DLD1 (cell line): ENCODE data around the gene TJAP1.

Experiments
- in situ Hi-C: cut with HindIII; loops from 2 replicates; pipeline ENCODE4 v1.10.0; 2017; ENCODE audit warnings: low sequenced_read_pairs

TJAP1 gene

GRCh38 chr6:43504756-43505593, 27.6 kb downstream of the TJAP1 start:
- in situ Hi-C loops = no loop called here

DNA sequence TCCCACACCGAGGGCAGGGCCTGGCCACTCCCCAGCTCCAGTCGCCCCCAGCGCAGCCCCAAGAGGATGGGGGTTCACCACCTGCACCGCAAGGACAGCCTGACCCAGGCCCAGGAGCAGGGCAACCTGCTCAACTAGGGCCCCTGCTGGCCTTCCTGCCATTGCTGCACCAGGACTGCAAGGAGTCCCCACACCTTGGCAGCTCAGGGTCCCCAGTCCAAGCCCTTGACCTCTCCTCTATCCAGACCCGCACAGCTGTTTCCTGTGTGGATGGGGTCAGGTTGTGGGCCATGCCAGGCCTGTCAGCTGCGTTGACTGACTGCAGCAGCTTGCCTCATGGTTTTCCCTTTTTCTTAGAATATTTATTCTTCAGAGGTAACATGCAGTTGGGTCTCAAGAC, 28.3 kb downstream of the TJAP1 start:
- in situ Hi-C loops = no loop called here

GRCh38 chr6:43506171-43506570, 28.8 kb downstream of the TJAP1 start:
- in situ Hi-C loops = no loop called here

DNA sequence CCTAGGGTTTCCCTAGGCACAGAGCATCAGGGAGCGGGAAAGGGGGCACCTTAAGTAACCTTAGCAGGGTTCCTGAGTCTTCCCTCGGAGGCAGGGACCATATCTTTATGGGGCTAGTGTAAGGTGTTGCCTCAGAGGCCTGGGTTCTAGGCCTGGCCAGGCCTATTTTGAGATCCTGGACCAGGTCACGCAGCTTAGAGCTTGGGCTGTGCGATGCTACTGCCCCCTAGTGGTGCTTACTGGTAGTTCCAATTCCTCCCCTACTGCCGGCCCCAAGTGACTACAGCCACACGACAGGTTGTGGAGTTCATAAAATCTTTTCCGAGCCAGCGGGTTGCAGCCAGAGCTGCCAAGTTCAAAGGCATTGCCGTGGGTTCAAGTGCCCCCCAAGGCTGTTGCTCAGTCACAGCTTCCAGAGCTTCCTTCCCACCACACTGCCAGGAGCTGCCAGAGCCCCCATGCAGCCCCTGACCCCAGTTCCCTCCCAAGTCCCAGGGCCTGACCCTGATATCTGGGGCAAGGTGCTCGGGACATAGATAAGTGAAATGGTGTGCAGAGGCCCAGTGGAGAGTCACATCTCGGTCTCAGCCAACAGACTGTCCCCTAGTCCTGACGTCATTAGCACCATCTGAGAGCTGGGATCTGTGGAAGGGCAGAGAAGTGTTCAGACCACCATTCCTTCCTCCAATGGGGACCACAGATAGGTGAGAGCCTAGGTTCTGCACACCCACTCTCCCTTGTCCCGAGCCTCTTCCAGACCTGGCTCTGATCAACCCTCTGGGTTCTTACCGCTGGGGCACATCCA, 29.5 kb downstream of the TJAP1 start:
- in situ Hi-C loops = no loop called here

DNA sequence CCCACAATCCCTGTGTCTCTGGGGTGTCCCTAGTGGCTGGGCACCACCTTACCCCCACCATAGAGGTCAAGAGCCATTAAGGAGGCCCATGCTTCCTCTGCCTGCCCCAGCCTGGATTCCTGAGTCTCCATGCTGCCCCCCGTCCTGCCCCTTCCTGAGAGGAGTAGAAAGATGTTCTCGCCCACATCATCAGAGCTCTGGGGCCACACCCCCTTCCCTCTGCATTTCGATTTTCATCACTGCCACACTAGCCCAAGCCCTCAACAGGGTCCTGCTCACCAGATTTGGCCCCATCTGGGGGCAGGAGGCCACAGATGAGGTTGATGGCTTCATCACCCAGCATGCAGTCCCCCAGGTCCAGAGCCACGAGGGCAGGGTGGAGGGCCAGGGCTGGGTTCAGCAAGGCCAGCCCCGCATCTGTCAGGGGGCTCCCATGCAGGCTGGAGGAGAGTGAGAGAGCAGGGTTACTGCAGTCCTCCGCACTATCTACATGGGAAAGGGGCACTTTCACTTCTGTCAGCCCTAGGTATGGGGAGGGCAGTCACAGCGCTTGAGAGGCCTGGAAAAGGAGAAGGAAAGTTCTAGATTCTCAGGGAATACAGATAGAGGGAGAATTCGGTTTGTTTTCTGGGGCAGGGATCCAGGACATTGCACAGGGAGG, 31.2 kb downstream of the TJAP1 start:
- in situ Hi-C loops = no loop called here

DNA sequence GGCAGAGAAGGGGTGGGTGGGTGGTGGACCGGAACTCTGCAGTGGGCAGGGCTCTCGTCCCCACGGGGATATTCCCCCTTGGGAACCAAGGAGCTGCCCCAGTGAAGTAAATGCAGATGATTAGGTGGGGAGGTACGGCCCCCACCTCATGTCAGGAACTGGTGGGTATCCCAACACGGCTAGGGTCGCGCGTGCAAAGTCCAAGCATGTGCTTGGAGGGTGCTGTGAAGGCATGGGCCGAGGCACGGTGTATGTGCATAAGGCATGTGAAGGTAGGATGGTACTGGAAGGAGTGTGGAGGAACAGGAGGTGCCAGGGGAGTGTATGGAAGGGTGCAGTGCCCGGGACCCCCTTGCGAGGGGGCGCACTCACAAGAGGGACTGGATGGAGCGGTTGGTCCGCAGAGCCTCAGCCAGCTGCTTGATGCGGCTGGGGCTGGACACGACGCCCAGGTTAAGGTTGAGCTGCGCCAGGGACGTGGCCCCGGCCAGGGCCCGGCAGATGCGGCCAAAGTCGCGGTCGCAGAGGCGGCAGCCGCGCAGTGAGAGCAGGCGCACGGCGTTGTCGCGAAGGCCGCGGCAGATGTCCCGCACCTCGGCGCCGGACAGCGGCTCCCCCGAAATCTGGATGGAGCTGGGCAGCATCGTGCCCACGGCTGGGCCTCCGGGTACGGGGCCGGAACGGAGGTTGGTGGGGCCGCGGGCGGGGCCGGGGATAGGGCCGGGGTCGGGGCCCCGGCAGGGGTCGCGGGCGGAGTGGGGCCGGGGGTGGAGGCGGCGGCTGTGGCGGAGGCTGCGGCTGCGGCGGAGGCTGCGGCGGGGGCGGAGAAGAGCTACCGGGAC, 32.0 kb downstream of the TJAP1 start:
- in situ Hi-C loops = no loop called here

GRCh38 chr6:43509984-43510826, 32.8 kb downstream of the TJAP1 start, which contains the start of gene LRRC73:
LRRC73 (minus strand) TSS chr6:43510346; CDS start chr6:43509785, 561 bp downstream.
- in situ Hi-C loops = no loop called here

- in situ Hi-C loops = no loop called here
Observed at GRCh38 chr6:43510827-43511163, 33.4 kb downstream of the TJAP1 start.

DNA sequence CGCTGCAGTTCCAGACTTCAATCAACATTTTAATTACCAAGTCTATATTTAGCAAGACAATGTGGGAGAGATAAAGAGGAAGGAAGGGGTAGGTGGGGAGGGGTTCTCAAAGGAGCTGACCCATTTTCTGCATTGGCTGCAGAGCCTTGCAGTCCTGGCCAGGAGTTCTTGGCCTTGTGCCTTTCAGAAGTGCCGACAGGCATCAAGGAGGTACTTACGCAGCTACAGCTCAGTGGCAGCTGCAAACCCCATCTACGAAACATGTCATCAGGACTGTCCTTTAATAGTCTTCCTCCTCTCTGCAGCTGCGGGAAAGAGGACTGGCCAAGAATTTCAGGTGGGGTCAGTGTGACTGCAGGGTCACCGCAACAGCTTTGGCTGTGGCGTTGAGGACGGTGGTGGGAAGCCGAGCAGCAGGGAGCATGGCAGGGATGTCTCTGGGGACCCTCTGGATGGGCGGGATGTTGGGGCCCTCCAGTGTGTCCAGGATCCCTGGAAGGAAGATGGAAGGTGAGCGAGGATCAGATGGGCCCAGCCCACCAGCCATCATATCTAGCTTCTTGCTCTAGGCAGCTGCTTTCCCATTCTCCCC, 34.5 kb downstream of the TJAP1 start:
- in situ Hi-C loops = no loop called here

DNA sequence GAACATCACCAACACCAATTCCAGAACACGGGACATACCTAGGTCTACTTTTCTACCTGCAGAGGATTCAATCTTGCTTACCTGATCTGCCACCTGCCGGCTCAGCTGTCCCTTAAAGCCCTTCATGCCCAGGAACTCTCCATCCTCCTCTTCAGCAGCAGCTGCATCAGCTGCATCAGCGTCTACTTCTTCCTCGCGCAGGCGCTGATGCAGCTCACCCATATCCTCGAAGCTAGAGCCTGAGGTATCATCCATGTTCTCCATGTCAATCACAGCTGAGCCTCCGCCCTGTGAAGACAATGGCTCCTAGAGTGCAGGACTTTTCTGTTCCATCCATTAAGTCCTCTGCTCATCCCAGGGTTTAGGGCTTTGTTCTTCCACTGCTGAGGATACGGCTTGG, 38.4 kb downstream of the TJAP1 start:
- in situ Hi-C loops = no loop called here

DNA sequence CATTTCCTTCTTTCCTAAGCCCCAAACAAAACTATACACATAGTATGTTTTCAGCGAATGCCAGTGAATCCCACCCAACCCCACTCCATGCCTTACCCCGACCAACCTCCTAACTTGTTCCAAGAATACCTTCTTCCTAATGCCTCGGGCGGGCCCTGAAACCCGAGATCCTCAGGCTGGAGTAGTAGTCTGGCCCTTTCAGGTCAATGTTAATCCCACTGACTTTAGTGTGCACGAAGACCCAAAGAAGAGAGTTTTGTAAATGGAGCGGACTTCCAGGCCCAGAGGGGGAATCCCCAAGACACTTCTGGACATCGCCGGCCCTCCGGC, 39.0 kb downstream of the TJAP1 start:
- in situ Hi-C loops = no loop called here

DNA sequence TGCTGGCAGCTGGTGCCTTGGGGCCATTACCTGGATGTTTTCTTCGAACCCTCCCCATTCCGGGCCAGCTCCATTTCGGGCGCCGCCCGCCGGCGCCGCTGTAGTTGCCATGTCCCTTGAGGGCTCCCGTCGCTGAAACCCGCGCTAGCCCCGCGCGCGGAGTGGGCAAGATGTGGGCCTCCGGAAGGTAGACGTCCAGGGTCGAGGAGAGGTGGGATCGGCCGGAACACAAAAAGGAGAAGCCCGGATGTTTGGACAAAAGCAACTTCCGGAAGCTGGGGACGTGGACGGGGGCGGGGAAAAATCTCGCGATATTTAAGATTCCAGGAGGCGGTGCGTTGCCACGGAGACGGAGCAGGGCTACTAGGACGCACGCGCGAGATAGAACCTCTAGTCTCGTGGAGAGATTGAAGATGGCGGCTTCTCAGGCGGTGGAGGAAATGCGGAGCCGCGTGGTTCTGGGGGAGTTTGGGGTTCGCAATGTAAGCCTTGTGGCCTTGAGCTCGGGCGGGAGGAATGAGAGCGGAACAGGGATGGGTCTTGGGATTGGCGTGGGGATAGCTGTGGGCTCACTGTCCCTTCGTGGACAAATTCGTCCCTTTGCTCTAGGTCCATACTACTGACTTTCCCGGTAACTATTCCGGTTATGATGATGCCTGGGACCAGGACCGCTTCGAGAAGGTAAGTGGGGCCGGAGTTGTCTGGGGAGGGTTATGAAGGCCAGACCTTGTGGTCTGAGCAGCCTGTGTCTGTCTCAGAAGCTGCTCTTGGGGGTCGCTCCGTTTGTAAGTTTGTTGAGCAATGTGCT, 39.5 kb downstream of the TJAP1 start, which contains the start of the genes POLR1C and YIPF3:
POLR1C (plus strand) TSS at position 393 of the 808 bp plus-strand sequence; CDS start at position 414, 21 bp downstream.
YIPF3 (minus strand) TSS at position 230 of the 808 bp plus-strand sequence; CDS start at position 111, 119 bp downstream.
- in situ Hi-C loops = no loop called here

DNA sequence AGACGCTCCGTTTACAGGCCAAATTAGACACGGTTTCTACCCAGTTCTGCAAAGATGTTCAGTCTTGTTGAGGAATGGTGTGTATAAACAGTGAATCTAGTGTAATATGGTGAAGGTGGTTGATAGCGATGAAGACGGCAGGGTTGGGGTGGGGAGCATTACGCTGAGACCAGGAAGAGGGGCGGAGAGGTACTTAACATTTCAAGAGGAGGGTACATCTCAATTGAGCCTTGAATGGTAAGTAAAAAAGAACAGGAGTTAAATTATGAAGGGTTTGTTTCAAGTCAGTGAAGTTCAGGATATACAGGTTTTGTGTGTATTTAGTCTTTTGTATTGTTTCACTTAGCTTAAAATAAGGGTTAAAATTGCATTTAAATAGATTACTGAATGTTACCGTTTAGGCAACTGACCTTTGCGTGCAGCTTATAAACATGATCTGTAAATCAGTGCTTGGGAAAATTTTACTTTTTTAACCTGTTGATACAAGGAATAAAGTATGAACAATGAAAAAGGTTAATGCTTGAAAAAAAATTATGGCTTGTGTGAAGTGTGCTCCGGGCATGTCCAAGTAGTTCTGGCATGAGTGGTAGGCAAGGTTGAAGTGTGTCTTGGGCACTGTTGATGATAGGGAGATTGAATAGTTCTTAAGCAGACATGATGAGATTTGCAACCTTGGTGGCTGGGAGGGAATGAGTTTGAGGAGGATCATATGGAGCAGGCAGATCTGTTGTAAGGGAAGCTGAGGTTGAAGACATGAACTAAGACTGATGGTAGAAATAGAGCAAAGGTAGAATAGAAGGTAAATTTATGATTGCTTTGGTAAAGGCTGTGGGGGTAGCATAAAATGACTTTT, 40.4 kb downstream of the TJAP1 start:
- in situ Hi-C loops = no loop called here

DNA sequence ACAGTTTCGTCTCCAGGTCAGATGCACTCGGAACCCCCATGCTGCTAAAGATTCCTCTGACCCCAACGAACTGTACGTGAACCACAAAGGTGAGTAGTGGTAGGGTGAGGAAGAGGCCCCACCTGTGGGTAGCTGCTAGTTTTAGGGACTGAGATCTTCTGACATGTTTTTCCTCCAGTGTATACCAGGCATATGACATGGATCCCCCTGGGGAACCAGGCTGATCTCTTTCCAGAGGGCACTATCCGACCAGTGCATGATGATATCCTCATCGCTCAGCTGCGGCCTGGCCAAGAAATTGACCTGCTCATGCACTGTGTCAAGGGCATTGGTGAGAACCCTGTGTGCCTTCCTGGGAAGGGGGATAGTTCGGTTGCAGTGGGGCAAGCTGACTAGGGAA, 42.7 kb downstream of the TJAP1 start:
- in situ Hi-C loops = loop anchor here (5.0 kb wide), 1 partner anchor 58 kb away; no protein-coding TSS in a partner anchor

- in situ Hi-C loops = loop anchor here (5.0 kb wide), 1 partner anchor 60 kb away; no protein-coding TSS in a partner anchor
Observed at GRCh38 chr6:43521836-43522235, 44.5 kb downstream of the TJAP1 start.

DNA sequence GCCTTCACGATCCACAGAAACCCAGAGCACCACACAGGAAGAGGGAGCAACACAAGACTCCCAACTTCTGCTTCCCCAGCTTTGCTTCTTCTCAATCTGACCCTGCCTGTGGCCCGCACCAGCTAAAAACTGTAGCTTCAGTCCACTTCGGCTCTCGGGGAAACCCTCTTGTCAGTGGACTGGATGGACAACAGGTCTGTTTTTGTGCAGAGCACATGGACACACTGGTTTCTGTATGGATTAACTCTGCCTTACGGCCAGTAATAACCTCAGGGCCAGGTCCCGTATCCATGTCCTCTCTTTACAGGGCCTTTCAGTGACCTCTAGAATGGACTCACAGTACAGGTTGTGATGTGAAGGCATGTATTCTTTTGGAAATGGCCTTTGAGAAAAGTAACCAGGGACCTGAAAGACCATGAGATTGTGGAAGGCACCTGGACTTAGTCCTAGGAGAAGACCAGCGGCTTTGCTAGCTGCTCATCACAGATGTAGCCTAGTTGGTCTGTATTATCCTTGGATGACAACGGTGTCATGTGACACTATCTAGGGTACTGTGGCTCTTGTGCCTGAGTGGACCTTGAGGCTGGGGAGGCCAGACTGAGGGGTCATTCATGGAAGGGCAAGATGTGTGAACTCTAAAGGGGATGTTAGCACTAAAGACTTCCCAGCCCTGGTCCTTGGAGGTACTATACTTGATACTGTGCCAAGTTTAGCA, 45.3 kb downstream of the TJAP1 start:
- in situ Hi-C loops = loop anchor here (5.0 kb wide), 1 partner anchor 60 kb away; no protein-coding TSS in a partner anchor

DNA sequence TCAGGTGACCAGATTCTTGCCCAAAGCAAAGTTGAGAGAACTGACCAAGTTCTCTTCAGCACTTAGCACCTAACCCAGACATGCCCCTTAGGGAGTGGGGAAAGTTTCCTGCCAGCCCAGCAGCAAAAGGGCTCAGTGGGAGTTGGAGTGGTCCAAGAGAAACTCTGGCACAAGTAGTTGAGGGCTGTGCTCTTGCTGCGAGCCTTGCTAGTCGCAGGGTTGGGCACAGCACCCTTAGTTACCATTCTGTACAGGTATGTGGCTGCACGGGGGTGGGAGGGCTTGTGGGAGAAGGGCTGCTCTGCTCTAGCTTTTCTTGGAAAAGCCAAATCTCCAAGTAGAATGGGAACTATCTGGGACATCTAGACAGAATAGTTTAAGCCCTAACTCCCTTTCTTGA, 45.9 kb downstream of the TJAP1 start:
- in situ Hi-C loops = loop anchor here (5.0 kb wide), 1 partner anchor 61 kb away; no protein-coding TSS in a partner anchor
